HCT116 (cell line): ENCODE results near the gene RNASEH2B. TPM values are rescaled to one million over a fixed set of nuclear protein-coding genes. Genes with fewer than 3 reads are reported as not detected.

ENCODE experiments used
- ATAC-seq: fragments of 200-7000 bp; cut with Tn5 transposase; 2 replicates; pipeline ENCODE4 v1.9.1; 2020; ENCODE audit warnings: mild to moderate bottlenecking, moderate library complexity
- BruUV-seq: library from RNA; stranded (reverse); fragments of 400-500 nt; replicated peaks from 2 replicates; lab custom pipeline; 2021; lab: Mats Ljungman, UMichigan
- CTCF ChIA-PET: fragments of 300-600 bp; sonication (Branson Sonifier 250); formaldehyde crosslinking; loops from one replicate; lab custom pipeline; 2021; ENCODE audit warnings: antibody characterized with exemption; lab: Charles Lee
- POLR2A ChIA-PET: fragments of 300-600, 350-600 bp; sonication (Branson Sonifier 250); formaldehyde crosslinking; loops from one replicate; lab custom pipeline; 2021; ENCODE audit warnings: antibody characterized with exemption; lab: Charles Lee
- RAD21 ChIA-PET, 2 experiments: fragments of 300-600 bp; sonication (Branson Sonifier 250); formaldehyde crosslinking; loops; one replicate each; lab custom pipeline; 2023; ENCODE audit warnings: low total read pairs in 2 of 2; ENCODE audit not compliant: uncharacterized antibody in 2 of 2, unreplicated experiment in 2 of 2, low non-redundant PET in 1 of 2; lab: Charles Lee
- DNase-seq: peaks from one replicate; pipeline ENCODE4 v3.0.0-alpha.2; 2010; ENCODE audit warnings: low read depth, low spot score
- H2AFZ ChIP-seq: fragments of 200-600 bp; shearing (Covaris generic), sonication (generic); 2 replicates; pipeline ENCODE4 v1.6.1; 2017; ENCODE audit warnings: low read depth, mixed run types, mixed read lengths, antibody characterized with exemption, low read length; ENCODE audit not compliant: poor library complexity, severe bottlenecking
- H3K27ac ChIP-seq: 2 replicates; pipeline ENCODE4 v1.5.1; 2012; ENCODE audit warnings: low read depth, low read length
- H3K27me3 ChIP-seq: fragments of 200-600 bp; sonication (generic); 2 replicates; pipeline ENCODE4 v1.6.1; 2016; ENCODE audit warnings: mixed run types, low read length, mixed read lengths; ENCODE audit not compliant: insufficient read depth
- H3K36me3 ChIP-seq, 2 experiments: fragments of 200-500 bp in 1 of 2; fragments of 200-600 bp in 1 of 2; sonication (Bioruptor generic) in 1 of 2; sonication (generic) in 1 of 2; 2 replicates each; pipeline versions ENCODE4 v1.5.1 to v1.6.1; 2014 to 2016; ENCODE audit warnings: low read length in 2 of 2, inconsistent platforms in 1 of 2, mixed read lengths in 1 of 2, mixed run types in 1 of 2; ENCODE audit not compliant: insufficient read depth in 2 of 2, control insufficient read depth in 1 of 2
- H3K4me1 ChIP-seq, 2 experiments: fragments of 200-600 bp in 1 of 2; sonication (generic) in 1 of 2; 2 replicates each; pipeline versions ENCODE4 v1.5.1 to v1.6.1; 2012 to 2017; ENCODE audit warnings: low read length in 2 of 2, inconsistent platforms in 1 of 2, mild to moderate bottlenecking in 1 of 2, mixed read lengths in 1 of 2, mixed run types in 1 of 2, moderate library complexity in 1 of 2; ENCODE audit not compliant: insufficient read depth in 2 of 2, control insufficient read depth in 1 of 2
- H3K4me2 ChIP-seq: fragments of 200-600 bp; sonication (generic); 2 replicates; pipeline ENCODE4 v1.6.1; 2017; ENCODE audit warnings: mixed run types, low read length, mixed read lengths
- H3K4me3 ChIP-seq, 2 experiments: fragments of 200-600 bp in 1 of 2; sonication (generic) in 1 of 2; replicated peaks in 1 of 2; 2 replicates each; pipeline ENCODE4 v1.5.1; 2011 to 2016; ENCODE audit warnings: low read length in 2 of 2, control low read depth in 1 of 2, low read depth in 1 of 2, mild to moderate bottlenecking in 1 of 2, mixed read lengths in 1 of 2, mixed run types in 1 of 2
- H3K79me2 ChIP-seq: fragments of 200-600 bp; sonication (generic); 2 replicates; pipeline ENCODE4 v1.6.1; 2017; ENCODE audit warnings: mild to moderate bottlenecking, mixed run types, low read length, moderate library complexity, mixed read lengths; ENCODE audit not compliant: insufficient read depth
- H3K9ac ChIP-seq: fragments of 200-600 bp; sonication (generic); 2 replicates; pipeline ENCODE4 v1.6.1; 2016; ENCODE audit warnings: low read length, mixed read lengths
- H3K9me2 ChIP-seq: fragments of 200-600 bp; sonication (generic), shearing (Covaris generic); 2 replicates; pipeline ENCODE4 v1.6.1; 2017; ENCODE audit warnings: mixed run types, mild to moderate bottlenecking, moderate library complexity; ENCODE audit not compliant: insufficient read depth
- H3K9me3 ChIP-seq, 2 experiments: fragments of 200-500 bp in 1 of 2; fragments of 200-600 bp in 1 of 2; sonication (Bioruptor generic) in 1 of 2; sonication (generic) in 1 of 2; 2 replicates each; pipeline ENCODE4 v1.6.1; 2014 to 2017; ENCODE audit warnings: low read length in 2 of 2, mixed read lengths in 2 of 2, inconsistent platforms in 1 of 2, low read depth in 1 of 2, mild to moderate bottlenecking in 1 of 2, mixed run types in 1 of 2, moderate library complexity in 1 of 2; ENCODE audit not compliant: control insufficient read depth in 1 of 2, insufficient read depth in 1 of 2
- H4K20me1 ChIP-seq: fragments of 200-600 bp; sonication (generic), shearing (Covaris generic); 2 replicates; pipeline ENCODE4 v1.6.1; 2017; ENCODE audit warnings: mixed run types, mild to moderate bottlenecking, moderate library complexity; ENCODE audit not compliant: insufficient read depth
- CBX3 ChIP-seq: IDR thresholded peaks from 2 replicates; pipeline ENCODE4 v1.6.1; 2012; ENCODE audit warnings: low read depth
- CTCF ChIP-seq, 3 experiments: fragments of 200-600 bp in 1 of 3; sonication (generic) in 1 of 3; IDR thresholded peaks in 2 of 3; conservative IDR thresholded peaks in 1 of 3; 2 replicates each; pipeline ENCODE4 v1.5.1; 2012 to 2017; ENCODE audit warnings: low read depth in 2 of 3, low read length in 2 of 3, antibody characterized with exemption in 1 of 3, borderline replicate concordance in 1 of 3, control low read depth in 1 of 3, mild to moderate bottlenecking in 1 of 3, mixed read lengths in 1 of 3, mixed run types in 1 of 3, moderate library complexity in 1 of 3; ENCODE audit not compliant: insufficient read depth in 1 of 3
- EZH2phosphoT487 ChIP-seq: fragments of 200-600 bp; IDR thresholded peaks from 2 replicates; pipeline ENCODE4 v1.6.1; 2018; ENCODE audit warnings: antibody characterized with exemption, borderline replicate concordance
- FOSL1 ChIP-seq: IDR thresholded peaks from 2 replicates; pipeline ENCODE4 v1.6.1; 2012; ENCODE audit warnings: low read depth
- JUND ChIP-seq: IDR thresholded peaks from 2 replicates; pipeline ENCODE4 v1.6.1; 2012
- MAX ChIP-seq: IDR thresholded peaks from 2 replicates; pipeline ENCODE4 v1.6.1; 2012
- POLR2A ChIP-seq: IDR thresholded peaks from 2 replicates; pipeline ENCODE4 v1.7.0; 2011; ENCODE audit warnings: borderline replicate concordance; ENCODE audit not compliant: insufficient read depth, insufficient read length; ENCODE audit errors: extremely low read depth
- RAD21 ChIP-seq: IDR thresholded peaks from 2 replicates; pipeline ENCODE4 v1.6.1; 2012; ENCODE audit warnings: low read depth, mild to moderate bottlenecking
- SP1 ChIP-seq: IDR thresholded peaks from 2 replicates; pipeline ENCODE4 v1.6.1; 2012; ENCODE audit warnings: low read depth
- YY1 ChIP-seq: IDR thresholded peaks from 2 replicates; pipeline ENCODE4 v1.6.1; 2011; ENCODE audit warnings: low read length, low read depth, moderate library complexity, mild to moderate bottlenecking; ENCODE audit not compliant: insufficient replicate concordance; ENCODE audit errors: extremely low read depth
- ZBTB33 ChIP-seq: IDR thresholded peaks from 2 replicates; pipeline ENCODE4 v1.6.1; 2011; ENCODE audit warnings: mild to moderate bottlenecking, low read length, moderate library complexity; ENCODE audit not compliant: insufficient replicate concordance; ENCODE audit errors: extremely low read depth
- ZFX ChIP-seq: fragments of 450-650 bp; IDR thresholded peaks from 2 replicates; pipeline ENCODE4 v1.6.1; 2017
- ZNF274 ChIP-seq: fragments of 200-500 bp; sonication (Bioruptor generic); IDR thresholded peaks from 2 replicates; pipeline ENCODE4 v1.6.1; 2014; ENCODE audit warnings: mild to moderate bottlenecking, low read depth, low read length, inconsistent platforms
- intact Hi-C: fragments of 100-400 bp; cut with micrococcal nuclease; formaldehyde crosslinking; loops from 2 replicates; pipeline ENCODE4 v1.10.0; 2022
- total RNA-seq: library from RNA; stranded (reverse); gene quantifications from one replicate; pipeline ENCODE4 v1.2.1, GENCODE V29; 2021; ENCODE audit not compliant: unreplicated experiment
- TF ChIP-seq, protein P1 (sequence below): IDR thresholded peaks from 2 replicates; pipeline ENCODE4 v1.6.1; 2012; ENCODE audit warnings: low read depth

The RNASEH2B gene
- total RNA-seq, 1 experiment from 2014 or later, result 41.3 TPM

GRCh38 chr13:50912851-50913250, 3.3 kb downstream of the RNASEH2B start (continued):
- TF ChIP-seq CTCF (IDR thresholded peaks at IDR 0.05 in 2 of 3, conservative IDR thresholded peaks at IDR 0.05 in 1 of 3; ENCODE audit: borderline replicate concordance in 1 of 3, insufficient read depth in 1 of 3, low read depth in 2 of 3, low read length in 2 of 3), result no peak

DNA sequence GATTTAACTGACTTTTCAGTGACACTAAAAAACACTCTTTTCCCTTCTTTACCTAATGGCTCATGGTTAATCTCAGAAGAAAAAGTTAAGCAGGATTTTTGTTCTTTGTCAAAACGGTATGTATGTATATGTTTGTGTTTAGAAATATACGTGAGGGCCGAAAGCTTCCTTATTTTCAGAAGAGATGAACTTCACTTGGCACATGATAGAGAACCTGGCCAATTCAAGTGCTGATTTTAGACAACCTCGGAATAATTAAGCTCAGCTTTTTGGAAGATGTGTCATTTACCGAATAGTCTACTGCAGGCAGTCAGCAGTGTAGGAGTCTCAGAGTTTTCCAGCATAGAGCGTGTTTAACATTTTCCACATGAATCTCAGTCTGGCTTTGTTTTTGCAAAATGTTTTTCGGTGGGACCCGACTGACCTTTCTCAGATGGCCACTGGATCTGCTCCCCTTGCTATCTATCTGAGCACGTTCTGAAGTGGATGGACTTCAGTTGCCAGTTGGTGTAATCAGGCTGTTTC, 4.6 kb downstream of the RNASEH2B start:
- Histone ChIP-seq H3K4me3 (no peak overlapping the region), H3K36me3 (no peaks in the 10 kb centered on the region), H3K4me2 (no peak overlapping the region), H3K27me3 (no peaks in the 10 kb centered on the region), H3K9ac (no peak overlapping the region), H3K9me3 (no peaks in the 10 kb centered on the region), H3K79me2 (peaks cover 85% of the 10 kb centered on the region), H2AFZ (no peak overlapping the region), H4K20me1 (no peaks in the 10 kb centered on the region), H3K9me2 (no peaks in the 10 kb centered on the region), H3K4me1 (peaks cover 12 to 20% of the 10 kb centered on the region in 2 experiments; a peak in 3 of 4 replicates), H3K27ac (no peak overlapping the region)
- ChIA-PET CTCF (interaction anchor here (0.6 to 3.1 kb wide), 3 partner anchors 38 to 938 kb away, joined by 3 to 26 read pairs (median 3); no protein-coding TSS in a partner anchor), POLR2A (no interaction called here), RAD21 (no interaction called here)
- BruUV-seq, result no TSS peak
- DNase-seq (no peak), ATAC-seq (no peak)
- intact Hi-C loops, result loop anchor here (5.0 kb wide), 3 partner anchors 158 to 917 kb away; partner anchors contain the start of gene TRIM13
- TF ChIP-seq FOSL1, result no peak
- TF ChIP-seq SP1, result no peak
- TF ChIP-seq POLR2A, result no peak
- no peak for TF ChIP-seq CBX3
- TF ChIP-seq MAX, result no peak
- TF ChIP-seq ZBTB33, result no peak
- TF ChIP-seq RAD21, result no peak
- TF ChIP-seq YY1, result no peak
- TF ChIP-seq CTCF (IDR thresholded peaks at IDR 0.05 in 2 of 3, conservative IDR thresholded peaks at IDR 0.05 in 1 of 3; ENCODE audit: borderline replicate concordance in 1 of 3, insufficient read depth in 1 of 3, low read depth in 2 of 3, low read length in 2 of 3), result no peak
- TF ChIP-seq, protein P1, sequence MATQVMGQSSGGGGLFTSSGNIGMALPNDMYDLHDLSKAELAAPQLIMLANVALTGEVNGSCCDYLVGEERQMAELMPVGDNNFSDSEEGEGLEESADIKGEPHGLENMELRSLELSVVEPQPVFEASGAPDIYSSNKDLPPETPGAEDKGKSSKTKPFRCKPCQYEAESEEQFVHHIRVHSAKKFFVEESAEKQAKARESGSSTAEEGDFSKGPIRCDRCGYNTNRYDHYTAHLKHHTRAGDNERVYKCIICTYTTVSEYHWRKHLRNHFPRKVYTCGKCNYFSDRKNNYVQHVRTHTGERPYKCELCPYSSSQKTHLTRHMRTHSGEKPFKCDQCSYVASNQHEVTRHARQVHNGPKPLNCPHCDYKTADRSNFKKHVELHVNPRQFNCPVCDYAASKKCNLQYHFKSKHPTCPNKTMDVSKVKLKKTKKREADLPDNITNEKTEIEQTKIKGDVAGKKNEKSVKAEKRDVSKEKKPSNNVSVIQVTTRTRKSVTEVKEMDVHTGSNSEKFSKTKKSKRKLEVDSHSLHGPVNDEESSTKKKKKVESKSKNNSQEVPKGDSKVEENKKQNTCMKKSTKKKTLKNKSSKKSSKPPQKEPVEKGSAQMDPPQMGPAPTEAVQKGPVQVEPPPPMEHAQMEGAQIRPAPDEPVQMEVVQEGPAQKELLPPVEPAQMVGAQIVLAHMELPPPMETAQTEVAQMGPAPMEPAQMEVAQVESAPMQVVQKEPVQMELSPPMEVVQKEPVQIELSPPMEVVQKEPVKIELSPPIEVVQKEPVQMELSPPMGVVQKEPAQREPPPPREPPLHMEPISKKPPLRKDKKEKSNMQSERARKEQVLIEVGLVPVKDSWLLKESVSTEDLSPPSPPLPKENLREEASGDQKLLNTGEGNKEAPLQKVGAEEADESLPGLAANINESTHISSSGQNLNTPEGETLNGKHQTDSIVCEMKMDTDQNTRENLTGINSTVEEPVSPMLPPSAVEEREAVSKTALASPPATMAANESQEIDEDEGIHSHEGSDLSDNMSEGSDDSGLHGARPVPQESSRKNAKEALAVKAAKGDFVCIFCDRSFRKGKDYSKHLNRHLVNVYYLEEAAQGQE, result no peak
- TF ChIP-seq JUND, result no peak
- TF ChIP-seq ZFX, result no peak
- no peak for TF ChIP-seq ZNF274
- TF ChIP-seq EZH2phosphoT487, result no peak
